ENCODE data around the gene ZSCAN21.

The ZSCAN21 gene

GRCh38 chr7:100088621-100089457, 39.3 kb downstream of the ZSCAN21 start, which contains the start of gene COPS6:
TSS of gene COPS6 (plus strand) at chr7:100088969. CDS start at chr7:100088991, 22 bp downstream.
- TF ChIP-seq CTCF (IDR thresholded peaks at IDR 0.05; ENCODE audit: unreplicated experiment in 3 of 3), result no peak
- H3K4me1 Mint-ChIP-seq, result peaks cover 18% of the 10 kb centered on the region
- peak within 1 kb of the TSS; percentile 92 to 98 (median 96) for H3K27ac Mint-ChIP-seq
- H3K9me3 Mint-ChIP-seq, result no peaks in the 10 kb centered on the region
- H3K36me3 Mint-ChIP-seq (ENCODE audit: low read depth), result peaks cover 28% of the 10 kb centered on the region
- H3K27me3 Mint-ChIP-seq (ENCODE audit: low read depth), result no peaks in the 10 kb centered on the region
- H3K4me3 Mint-ChIP-seq, result peak within 1 kb of the TSS; percentile 90 to 97 (median 96)

- Mint-ChIP-seq H3K9me3 (no peaks in the 10 kb centered on the region), H3K27me3 (ENCODE audit: low read depth) (no peaks in the 10 kb centered on the region), H3K4me3 (peak overlapping the region; percentile 90 to 97 (median 96)), H3K36me3 (ENCODE audit: low read depth) (peaks cover 36% of the 10 kb centered on the region), H3K27ac (peak overlapping the region; percentile 90 to 98 (median 92)), H3K4me1 (peaks cover 18% of the 10 kb centered on the region)
- no peak for TF ChIP-seq CTCF (IDR thresholded peaks at IDR 0.05; ENCODE audit: unreplicated experiment in 3 of 3)
Measured at GRCh38 chr7:100089458-100090196, 40.1 kb downstream of the ZSCAN21 start.

GRCh38 chr7:100090527-100091410, 41.2 kb downstream of the ZSCAN21 start:
- peaks cover 18% of the 10 kb centered on the region for H3K4me1 Mint-ChIP-seq
- no peak for TF ChIP-seq CTCF (IDR thresholded peaks at IDR 0.05; ENCODE audit: unreplicated experiment in 3 of 3)
- no peaks in the 10 kb centered on the region for H3K9me3 Mint-ChIP-seq
- no peaks in the 10 kb centered on the region for H3K27me3 Mint-ChIP-seq (ENCODE audit: low read depth)
- peak overlapping the region; percentile 60 to 97 (median 96) for H3K4me3 Mint-ChIP-seq
- peaks cover 48% of the 10 kb centered on the region for H3K36me3 Mint-ChIP-seq (ENCODE audit: low read depth)
- H3K27ac Mint-ChIP-seq, result peak overlapping the region; percentile 15 to 75 (median 62)

GRCh38 chr7:100091411-100092181, 42.0 kb downstream of the ZSCAN21 start:
- Mint-ChIP-seq H3K27ac (peak overlapping the region in 2 of 3 experiments; percentile 67 to 75), H3K36me3 (ENCODE audit: low read depth) (peaks cover 54% of the 10 kb centered on the region), H3K4me3 (peak overlapping the region; percentile 60 to 97 (median 96)), H3K4me1 (peaks cover 18% of the 10 kb centered on the region), H3K27me3 (ENCODE audit: low read depth) (no peaks in the 10 kb centered on the region), H3K9me3 (no peaks in the 10 kb centered on the region)
- TF ChIP-seq CTCF (IDR thresholded peaks at IDR 0.05; ENCODE audit: unreplicated experiment in 3 of 3), result no peak

GRCh38 chr7:100093054-100093453, 43.5 kb downstream of the ZSCAN21 start:
- peak overlapping the region in 1 of 3 experiments; percentile 37 for H3K4me3 Mint-ChIP-seq
- H3K9me3 Mint-ChIP-seq, result no peaks in the 10 kb centered on the region
- H3K4me1 Mint-ChIP-seq, result peaks cover 16% of the 10 kb centered on the region
- peaks cover 67% of the 10 kb centered on the region for H3K36me3 Mint-ChIP-seq (ENCODE audit: low read depth)
- H3K27ac Mint-ChIP-seq, result peak overlapping the region in 1 of 3 experiments; percentile 49
- no peak for TF ChIP-seq CTCF (IDR thresholded peaks at IDR 0.05; ENCODE audit: unreplicated experiment in 3 of 3)
- H3K27me3 Mint-ChIP-seq (ENCODE audit: low read depth), result no peaks in the 10 kb centered on the region
